ENCODE data around the gene C2orf92. TPM values are rescaled to one million over a fixed set of nuclear protein-coding genes. Genes with fewer than 3 reads are reported as not detected.

C2orf92 gene
- total RNA-seq, 1 experiment from 2014 or later: 6.0 TPM

- DNase-seq (ENCODE audit: low read depth, low spot score) (no peak), ATAC-seq (no peak)
- H3K36me3 ChIP-seq (ENCODE audit: control insufficient read depth, insufficient read depth, low read length): no peaks in the 10 kb centered on the region
- intact Hi-C loops (cut with micrococcal nuclease; ENCODE audit: unreplicated experiment): no loop called here
- in situ Hi-C loops (cut with HindIII; ENCODE audit: low pct_unique_long_range_greater_than_20kb, low sequenced_read_pairs): no loop called here
- no TSS peak for BruUV-seq (replicated peaks)
- POLR2A ChIA-PET: no interaction called here
- H3K9me3 ChIP-seq (ENCODE audit: control insufficient read depth, insufficient read depth, low read depth, low read length): peaks cover 4% of the 10 kb centered on the region; the same call in 1 of the 2 replicates
- CTCF ChIA-PET: no interaction called here
- no peaks in the 10 kb centered on the region for H3K4me1 ChIP-seq (ENCODE audit: control insufficient read depth, insufficient read depth, low read length)
- TF ChIP-seq SIN3A (IDR thresholded peaks at IDR 0.05; ENCODE audit: borderline replicate concordance, insufficient read depth, low read depth, low read length) (no peak), POLR2AphosphoS5 (IDR thresholded peaks at IDR 0.05; ENCODE audit: low read depth, low read length) (no peak), CTCF (IDR thresholded peaks at IDR 0.05) (no peak), TCF7L2 (IDR thresholded peaks at IDR 0.05; ENCODE audit: low read depth, low read length) (no peak), REST (IDR thresholded peaks at IDR 0.05; ENCODE audit: insufficient read depth in 1 of 2, low read depth in 2 of 2, low read length in 1 of 2) (no peak)
- no peaks in the 10 kb centered on the region for H3K27me3 ChIP-seq (ENCODE audit: control insufficient read depth, insufficient read depth, low read length)
- H3K4me3 ChIP-seq (ENCODE audit: low read depth in 2 of 2, low read length in 2 of 2): no peak overlapping the region
- no peak overlapping the region for H3K27ac ChIP-seq (ENCODE audit: low read length)
Measured at GRCh38 chr2:97654791-97655190, 14.7 kb upstream of the C2orf92 start.

- H3K4me1 ChIP-seq (ENCODE audit: control insufficient read depth, insufficient read depth, low read length): no peaks in the 10 kb centered on the region
- DNase-seq (ENCODE audit: low read depth, low spot score) (no peak), ATAC-seq (no peak)
- intact Hi-C loops (cut with micrococcal nuclease; ENCODE audit: unreplicated experiment): no loop called here
- H3K27me3 ChIP-seq (ENCODE audit: control insufficient read depth, insufficient read depth, low read length): no peaks in the 10 kb centered on the region
- H3K9me3 ChIP-seq (ENCODE audit: control insufficient read depth, insufficient read depth, low read depth, low read length): peaks cover 4% of the 10 kb centered on the region; the same call in 1 of the 2 replicates
- H3K4me3 ChIP-seq (ENCODE audit: low read depth in 2 of 2, low read length in 2 of 2): no peak overlapping the region
- no peaks in the 10 kb centered on the region for H3K36me3 ChIP-seq (ENCODE audit: control insufficient read depth, insufficient read depth, low read length)
- POLR2A ChIA-PET: no interaction called here
- CTCF ChIA-PET: no interaction called here
- no peak for TF ChIP-seq CTCF (IDR thresholded peaks at IDR 0.05)
- TF ChIP-seq SIN3A (IDR thresholded peaks at IDR 0.05; ENCODE audit: borderline replicate concordance, insufficient read depth, low read depth, low read length): no peak
- no peak for TF ChIP-seq REST (IDR thresholded peaks at IDR 0.05; ENCODE audit: insufficient read depth in 1 of 2, low read depth in 2 of 2, low read length in 1 of 2)
- no TSS peak for BruUV-seq (replicated peaks)
- in situ Hi-C loops (cut with HindIII; ENCODE audit: low pct_unique_long_range_greater_than_20kb, low sequenced_read_pairs): no loop called here
- H3K27ac ChIP-seq (ENCODE audit: low read length): no peak overlapping the region
Measured at GRCh38 chr2:97656129-97656755, 13.3 kb upstream of the C2orf92 start.
